ENCODE results near the gene SGIP1.
"Not testable (repeated sequence)": the region's sequence is repeated elsewhere in the genome, so short reads cannot be mapped to it uniquely, and the experiment has no call there.

The SGIP1 gene

DNA sequence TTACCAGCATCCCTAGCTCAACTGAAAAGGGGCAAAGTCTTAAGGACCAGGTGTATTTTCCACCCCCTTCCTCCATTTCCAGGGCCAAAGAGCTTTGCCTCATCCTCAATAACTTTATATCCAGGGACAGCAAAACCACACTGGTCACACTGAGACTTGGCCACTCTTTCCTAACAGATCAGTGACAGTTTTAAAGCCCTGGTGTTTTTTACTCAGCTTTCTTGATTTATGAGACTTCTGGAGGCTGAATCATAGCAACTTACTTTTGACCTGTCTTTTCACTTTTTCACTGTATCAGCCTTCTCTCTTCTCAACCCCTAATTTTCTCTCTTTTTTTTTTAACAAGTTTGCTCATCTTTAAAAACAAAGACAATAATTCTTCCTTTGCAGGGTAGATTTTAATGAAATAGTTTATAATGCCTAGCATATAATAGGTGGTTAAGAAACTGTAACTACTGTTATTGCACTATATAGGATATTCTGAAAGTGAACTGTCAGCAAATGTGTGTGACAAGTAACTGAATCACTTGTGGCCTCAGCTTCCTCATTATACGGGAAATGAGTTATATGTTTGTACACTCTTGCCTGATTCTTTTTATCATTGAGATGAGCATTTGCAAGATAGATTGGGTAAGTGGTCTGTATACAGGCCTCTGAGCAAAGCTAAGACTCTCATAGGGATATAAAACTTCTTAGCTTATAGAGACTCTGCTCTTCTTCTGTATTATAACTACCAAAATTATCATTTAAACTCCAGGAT is 198.6 kb downstream of the SGIP1 start:
- DNase-seq, result no peak

DNA sequence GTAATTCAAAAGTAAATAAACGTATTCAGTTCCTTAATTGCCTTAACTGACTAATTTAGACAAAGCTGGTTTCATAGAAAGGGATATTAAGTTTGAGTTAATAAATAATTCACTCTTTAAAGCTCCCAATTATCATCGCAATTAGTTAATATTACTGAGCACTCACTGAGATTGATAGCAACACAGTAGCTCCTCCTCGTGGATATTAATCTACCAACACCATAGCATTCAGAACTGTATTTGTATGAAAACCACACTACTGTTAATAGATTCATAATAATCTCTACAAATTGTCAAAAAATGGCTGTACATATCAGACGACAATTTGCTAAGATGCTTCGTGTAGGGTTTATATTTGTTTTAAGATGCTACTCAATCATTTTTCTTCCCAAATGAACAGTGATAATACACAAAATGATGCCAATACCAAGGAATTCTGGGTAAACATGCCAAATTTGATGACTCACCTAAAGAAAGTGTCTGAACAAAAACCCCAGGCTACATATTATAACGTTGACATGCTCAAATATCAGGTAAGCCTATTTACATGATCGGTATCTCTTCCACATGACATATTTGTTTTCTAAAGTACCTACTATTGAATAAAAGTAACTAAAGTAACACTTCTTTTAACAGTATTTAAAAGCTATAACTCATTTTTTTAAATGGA is 199.5 kb downstream of the SGIP1 start:
- DNase-seq, result no peak

GRCh38 chr1:66734531-66734930 is 200.6 kb downstream of the SGIP1 start:
- DNase-seq, result not testable (repeated sequence)

- no peak for DNase-seq
Observed at GRCh38 chr1:66737836-66738235, 203.9 kb downstream of the SGIP1 start.

GRCh38 chr1:66739401-66740157 is 205.6 kb downstream of the SGIP1 start:
- DNase-seq, result no peak

DNA sequence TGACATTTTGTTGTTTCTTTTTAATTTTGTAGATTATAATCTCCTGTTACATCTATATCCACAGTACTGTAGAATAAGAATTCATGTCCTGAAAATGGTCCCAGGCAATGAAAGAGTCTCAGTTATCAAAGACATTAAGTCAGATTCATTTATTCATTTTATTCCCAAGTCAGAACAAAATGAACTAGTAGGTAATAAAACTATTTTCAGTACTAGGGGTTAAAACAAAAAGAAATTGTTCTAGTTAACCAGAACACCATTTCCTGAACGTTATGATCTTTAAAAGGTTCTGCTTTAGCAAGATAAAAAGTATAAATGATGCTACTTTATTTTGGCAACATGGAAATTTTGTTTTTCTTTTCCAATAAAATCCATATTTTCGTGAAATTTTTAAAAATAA is 211.5 kb downstream of the SGIP1 start:
- no peak for DNase-seq

GRCh38 chr1:66747501-66747900 is 213.5 kb downstream of the SGIP1 start:
- DNase-seq, result no peak

DNA sequence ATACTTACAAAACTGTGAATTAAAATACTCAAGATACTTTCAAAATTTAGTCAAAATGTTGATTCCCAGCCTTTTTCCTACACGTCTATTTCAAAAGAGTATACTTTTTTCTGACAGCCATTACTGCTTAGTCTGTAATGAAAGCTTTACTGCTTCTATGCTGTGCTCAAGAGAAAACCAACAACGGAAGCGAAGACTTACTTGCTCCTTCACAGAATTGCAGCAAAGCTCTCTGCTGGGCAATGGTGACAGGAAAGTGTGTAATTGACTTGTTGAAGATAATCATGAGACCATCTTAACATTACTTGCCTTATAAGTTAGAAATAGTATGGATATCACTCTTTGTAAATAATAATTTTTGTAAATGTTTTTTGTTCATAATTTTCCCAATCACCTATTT is 216.6 kb downstream of the SGIP1 start:
- DNase-seq, result no peak

- no peak for DNase-seq
Observed at GRCh38 chr1:66751160-66751559, 217.2 kb downstream of the SGIP1 start.

DNA sequence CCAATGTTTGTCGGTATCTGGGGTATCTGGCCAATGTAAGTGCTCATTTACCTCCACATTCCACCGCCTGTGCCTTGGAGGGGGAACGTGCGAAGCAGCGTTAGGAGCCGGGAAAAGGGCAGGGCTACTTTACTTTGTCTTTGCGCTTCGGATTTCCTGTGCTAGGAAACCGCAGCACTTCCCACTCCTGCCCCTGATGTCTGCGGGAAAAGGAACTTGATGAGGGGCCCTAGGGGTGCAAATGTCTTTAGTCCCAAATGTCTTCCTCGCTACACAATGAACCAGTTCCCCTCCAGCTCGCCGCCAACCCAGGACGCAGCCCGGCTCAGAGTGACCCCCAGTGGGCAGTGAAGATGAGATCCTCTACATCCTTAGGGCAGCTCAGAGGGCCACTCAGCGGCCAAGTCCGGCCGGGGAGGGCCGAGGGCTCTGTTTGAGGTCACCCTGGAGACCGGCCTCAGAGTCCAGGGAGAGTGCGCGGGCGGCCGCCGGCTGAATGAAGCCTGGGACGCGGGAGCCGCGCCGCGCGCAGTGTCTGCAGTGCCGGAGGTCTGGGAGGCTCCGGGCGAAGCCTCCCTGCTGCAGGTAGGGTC is 218.1 kb downstream of the SGIP1 start, which contains the start of gene DYNLT5:
TSS of gene DYNLT5 (plus strand) at position 460 of the 593 bp plus-strand sequence. CDS start 2,200 bp downstream, outside the sequence.
- DNase-seq, result no peak

- DNase-seq, result no peak
Observed at GRCh38 chr1:66752671-66753371, 218.9 kb downstream of the SGIP1 start.

GRCh38 chr1:66757722-66758240 is 223.8 kb downstream of the SGIP1 start:
- DNase-seq, result no peak

- no peak for DNase-seq
Observed at GRCh38 chr1:66758241-66758755, 224.3 kb downstream of the SGIP1 start.

DNA sequence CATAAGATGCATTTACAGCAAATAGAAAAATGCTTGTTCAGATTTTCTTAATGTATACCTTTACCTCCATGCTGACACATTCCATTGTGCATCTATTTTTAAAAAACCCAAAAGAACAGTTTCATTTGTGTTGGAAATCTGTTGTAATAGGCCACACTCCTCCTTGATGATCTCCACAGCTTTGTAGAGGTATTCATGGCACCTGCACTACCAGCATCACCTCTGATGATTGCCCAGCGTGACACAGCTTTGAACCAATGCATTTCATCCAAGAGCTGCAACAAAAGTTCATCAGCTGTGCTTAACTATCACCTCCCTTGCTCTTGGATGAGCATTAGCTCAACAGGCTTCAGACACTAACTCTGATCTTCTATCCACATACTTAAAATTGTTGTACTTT is 226.6 kb downstream of the SGIP1 start:
- no peak for DNase-seq

GRCh38 chr1:66761221-66761620 is 227.3 kb downstream of the SGIP1 start:
- no peak for DNase-seq

DNA sequence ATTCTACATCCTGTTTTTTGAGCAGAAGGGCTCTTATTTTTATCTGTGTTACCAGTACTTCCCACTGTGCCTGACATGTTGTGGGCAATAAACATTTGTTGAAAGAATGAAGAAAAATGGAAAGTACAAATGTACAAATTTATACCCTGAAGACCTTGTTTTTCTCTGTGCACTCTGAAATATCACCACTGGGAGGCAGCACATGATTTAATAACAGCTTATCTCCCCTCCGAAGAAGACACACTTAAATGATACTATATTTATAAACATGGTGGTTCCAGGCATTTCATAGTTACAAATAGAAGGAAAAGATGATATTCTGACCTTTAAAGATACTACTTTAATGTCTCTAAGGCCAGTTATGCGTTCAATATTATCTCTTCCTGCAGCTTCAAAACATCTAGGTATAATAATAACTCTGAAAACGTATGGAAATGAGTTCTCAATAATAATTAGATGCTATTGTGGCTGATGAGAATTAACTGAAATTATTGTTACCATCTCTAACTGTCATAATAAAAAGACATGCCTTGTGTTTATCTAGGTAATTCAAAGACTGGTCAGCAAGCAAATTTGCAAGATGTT is 231.1 kb downstream of the SGIP1 start:
- peak; percentile 64 for DNase-seq

GRCh38 chr1:66767626-66768025 is 233.7 kb downstream of the SGIP1 start:
- DNase-seq, result no peak

GRCh38 chr1:66768965-66769364 is 235.0 kb downstream of the SGIP1 start:
- no peak for DNase-seq

DNA sequence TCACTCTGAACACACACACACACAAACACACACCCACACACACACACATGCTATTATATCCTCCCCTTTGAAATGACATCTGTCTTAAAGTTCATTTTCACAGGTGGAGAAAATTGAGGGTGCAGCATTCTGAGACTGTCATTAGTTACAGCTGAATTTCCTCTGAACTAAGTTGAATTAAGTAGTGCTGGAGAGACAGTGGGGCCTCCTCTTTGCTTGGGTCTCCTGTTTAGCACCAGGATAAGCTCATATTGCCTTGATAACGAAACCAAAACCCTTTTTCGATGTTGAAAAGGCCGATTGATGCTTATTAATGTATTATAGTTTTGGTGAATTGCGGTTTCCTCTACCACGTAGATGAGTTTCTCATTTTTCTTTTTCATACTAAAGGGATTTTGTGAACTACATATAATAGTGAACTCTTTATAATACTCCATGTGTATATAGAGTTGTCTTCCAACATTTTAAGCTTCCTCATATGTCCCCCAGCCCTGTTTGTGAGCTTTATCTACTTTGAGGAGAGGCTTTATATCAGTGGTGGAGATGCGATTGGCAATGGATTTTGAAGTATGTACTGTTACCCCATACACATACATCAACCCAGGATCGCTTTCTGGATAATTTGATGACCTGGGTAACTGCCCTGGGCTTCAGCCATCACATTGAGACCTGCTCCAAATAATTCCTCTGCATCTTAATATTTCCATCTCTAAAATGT is 235.7 kb downstream of the SGIP1 start:
- DNase-seq, result peak; percentile 43

GRCh38 chr1:66770240-66770639 is 236.3 kb downstream of the SGIP1 start:
- DNase-seq, result no peak

DNA sequence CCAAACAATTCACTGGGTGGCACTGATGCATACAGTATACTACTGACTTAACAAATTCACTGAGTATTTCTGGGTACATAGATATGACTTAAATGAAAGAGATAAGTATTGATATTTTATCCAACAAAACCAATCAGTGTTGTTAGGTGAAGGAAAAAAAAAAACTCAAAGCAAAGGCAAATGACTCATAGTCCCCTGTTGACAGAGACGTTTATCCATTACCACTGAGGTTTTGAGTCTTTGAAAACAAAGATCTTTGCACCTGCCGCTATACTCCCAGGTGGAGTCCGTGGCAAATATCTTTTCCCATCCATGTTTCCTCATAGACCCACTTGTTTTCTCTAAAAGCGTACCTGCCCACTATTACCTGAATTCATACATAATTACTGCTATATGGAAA is 236.7 kb downstream of the SGIP1 start:
- peak; percentile 6 for DNase-seq
